NT2/D1 (cell line): ENCODE data around the gene FAXC.

ENCODE experiments used
- YY1 ChIP-seq: IDR thresholded peaks from 2 replicates; pipeline ENCODE4 v1.6.1; 2011; ENCODE audit not compliant: insufficient read length, insufficient read depth
- ZNF274 ChIP-seq: IDR thresholded peaks from 2 replicates; pipeline ENCODE4 v1.6.1; 2011; ENCODE audit warnings: mild to moderate bottlenecking, low read depth, low read length

DNA sequence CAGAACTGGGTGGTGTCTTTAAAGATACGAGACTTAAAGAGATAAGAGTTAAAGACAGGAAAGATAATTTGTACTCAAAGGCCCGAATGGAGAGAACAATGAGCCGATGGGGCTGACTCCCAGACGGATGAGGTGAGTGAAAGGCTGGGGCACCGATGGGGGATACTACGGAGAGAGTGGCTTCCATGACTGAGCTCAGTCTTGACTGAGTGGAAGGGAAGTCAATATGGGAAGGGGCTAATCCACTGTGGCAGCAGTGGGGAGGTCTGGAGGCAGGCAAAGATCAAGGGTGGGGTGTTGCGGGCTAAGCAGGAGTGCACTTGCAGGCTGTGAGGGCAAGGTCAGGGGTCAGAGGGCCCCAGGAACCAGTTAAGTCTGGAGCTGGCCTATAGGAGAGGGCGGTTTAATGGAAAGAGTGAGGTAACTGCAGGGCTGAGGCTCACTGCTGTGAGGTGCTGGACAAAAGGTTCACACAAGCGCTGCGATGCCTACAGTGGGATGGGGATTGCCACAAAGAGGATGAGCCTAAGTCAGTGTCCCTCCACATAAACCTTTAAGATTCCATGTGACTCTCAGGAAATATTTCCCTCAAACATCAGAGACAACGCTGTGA, 42.1 kb downstream of the FAXC start:
- TF ChIP-seq YY1, result no peak
- TF ChIP-seq ZNF274, result no peak
